Measurements from ENCODE around the gene ERBB4.

The ERBB4 gene

DNA sequence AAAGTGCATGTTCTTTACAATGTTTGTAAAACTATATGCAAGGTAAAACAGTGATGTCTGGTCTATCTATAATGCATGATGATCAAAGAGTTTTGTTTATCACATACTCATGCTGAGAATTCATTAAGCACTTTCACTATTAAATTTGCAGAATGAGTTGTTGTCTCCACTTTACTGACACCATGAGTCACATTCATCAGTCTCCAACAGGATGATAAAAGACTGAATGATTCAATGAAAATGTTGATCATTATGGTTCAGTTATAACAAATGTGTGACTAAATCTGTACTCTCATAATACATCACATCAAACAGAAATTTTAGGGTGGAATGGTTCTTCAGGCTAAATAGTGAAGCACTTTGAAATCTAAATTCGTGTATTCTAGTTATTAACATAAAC lies 129.0 kb downstream of the ERBB4 start:
- Histone ChIP-seq H3K9me2 (replicated peaks; ENCODE audit: low read depth, low read length) (no peaks in the 10 kb centered on the region), H3K9ac (ENCODE audit: low read depth, low read length, poor library complexity, severe bottlenecking) (no peak overlapping the region), H3K4me2 (ENCODE audit: low read depth, low read length, poor library complexity, severe bottlenecking) (no peak overlapping the region), H3K4me1 (ENCODE audit: insufficient read depth, low read length, poor library complexity, severe bottlenecking) (no peaks in the 10 kb centered on the region), H3K27me3 (ENCODE audit: insufficient read depth, low read length, poor library complexity, severe bottlenecking) (no peaks in the 10 kb centered on the region), H3K9me3 (ENCODE audit: insufficient read depth, low read depth, low read length) (no peaks in the 10 kb centered on the region; the same call in 1 of the 2 replicates), H3F3A (ENCODE audit: low read depth) (no peaks in the 10 kb centered on the region), H4K20me1 (ENCODE audit: insufficient read depth, low read length, poor library complexity, severe bottlenecking) (no peaks in the 10 kb centered on the region), H2AFZ (ENCODE audit: low read length) (no peak overlapping the region), H3K4me3 (ENCODE audit: low read length, poor library complexity, severe bottlenecking) (no peak overlapping the region), H3K79me2 (ENCODE audit: insufficient read depth, low read length) (no peaks in the 10 kb centered on the region), H3K36me3 (ENCODE audit: insufficient read depth, low read length) (no peaks in the 10 kb centered on the region)
- TF ChIP-seq EZH2phosphoT487 (IDR thresholded peaks at IDR 0.05; ENCODE audit: borderline replicate concordance): no peak
- TF ChIP-seq, protein P1, sequence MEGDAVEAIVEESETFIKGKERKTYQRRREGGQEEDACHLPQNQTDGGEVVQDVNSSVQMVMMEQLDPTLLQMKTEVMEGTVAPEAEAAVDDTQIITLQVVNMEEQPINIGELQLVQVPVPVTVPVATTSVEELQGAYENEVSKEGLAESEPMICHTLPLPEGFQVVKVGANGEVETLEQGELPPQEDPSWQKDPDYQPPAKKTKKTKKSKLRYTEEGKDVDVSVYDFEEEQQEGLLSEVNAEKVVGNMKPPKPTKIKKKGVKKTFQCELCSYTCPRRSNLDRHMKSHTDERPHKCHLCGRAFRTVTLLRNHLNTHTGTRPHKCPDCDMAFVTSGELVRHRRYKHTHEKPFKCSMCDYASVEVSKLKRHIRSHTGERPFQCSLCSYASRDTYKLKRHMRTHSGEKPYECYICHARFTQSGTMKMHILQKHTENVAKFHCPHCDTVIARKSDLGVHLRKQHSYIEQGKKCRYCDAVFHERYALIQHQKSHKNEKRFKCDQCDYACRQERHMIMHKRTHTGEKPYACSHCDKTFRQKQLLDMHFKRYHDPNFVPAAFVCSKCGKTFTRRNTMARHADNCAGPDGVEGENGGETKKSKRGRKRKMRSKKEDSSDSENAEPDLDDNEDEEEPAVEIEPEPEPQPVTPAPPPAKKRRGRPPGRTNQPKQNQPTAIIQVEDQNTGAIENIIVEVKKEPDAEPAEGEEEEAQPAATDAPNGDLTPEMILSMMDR (conservative IDR thresholded peaks at IDR 0.05; ENCODE audit: low read length): no peak

DNA sequence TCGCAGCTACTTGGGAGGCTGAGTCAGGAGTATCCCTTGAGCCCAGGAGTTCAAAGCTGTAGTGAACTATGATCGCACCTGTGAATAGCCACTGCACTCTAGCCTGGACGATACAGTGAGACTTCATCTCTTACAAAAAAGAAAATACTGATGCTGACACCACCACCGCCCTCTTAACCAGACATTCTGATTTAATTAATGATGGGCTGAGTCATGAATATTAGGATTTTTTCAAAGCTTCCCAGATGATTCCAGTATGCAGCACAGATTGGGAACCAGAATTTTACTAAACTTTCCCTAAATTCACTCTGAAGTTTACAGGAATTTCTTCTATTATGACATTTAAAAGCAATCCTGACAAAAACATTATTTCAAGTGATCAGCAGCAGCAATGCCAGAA lies 130.1 kb downstream of the ERBB4 start:
- no peaks in the 10 kb centered on the region for H3F3A ChIP-seq (ENCODE audit: low read depth)
- no peaks in the 10 kb centered on the region for H3K4me1 ChIP-seq (ENCODE audit: insufficient read depth, low read length, poor library complexity, severe bottlenecking)
- no peak overlapping the region for H3K4me3 ChIP-seq (ENCODE audit: low read length, poor library complexity, severe bottlenecking)
- no peaks in the 10 kb centered on the region for H4K20me1 ChIP-seq (ENCODE audit: insufficient read depth, low read length, poor library complexity, severe bottlenecking)
- no peak for TF ChIP-seq EZH2phosphoT487 (IDR thresholded peaks at IDR 0.05; ENCODE audit: borderline replicate concordance)
- TF ChIP-seq, protein P1 (conservative IDR thresholded peaks at IDR 0.05; ENCODE audit: low read length): no peak
- no peak overlapping the region for H2AFZ ChIP-seq (ENCODE audit: low read length)
- H3K9ac ChIP-seq (ENCODE audit: low read depth, low read length, poor library complexity, severe bottlenecking): no peak overlapping the region
- H3K79me2 ChIP-seq (ENCODE audit: insufficient read depth, low read length): no peaks in the 10 kb centered on the region
- no peak overlapping the region for H3K4me2 ChIP-seq (ENCODE audit: low read depth, low read length, poor library complexity, severe bottlenecking)
- H3K9me3 ChIP-seq (ENCODE audit: insufficient read depth, low read depth, low read length): no peaks in the 10 kb centered on the region; the same call in 1 of the 2 replicates
- no peaks in the 10 kb centered on the region for H3K36me3 ChIP-seq (ENCODE audit: insufficient read depth, low read length)
- no peaks in the 10 kb centered on the region for H3K9me2 ChIP-seq (replicated peaks; ENCODE audit: low read depth, low read length)
- no peaks in the 10 kb centered on the region for H3K27me3 ChIP-seq (ENCODE audit: insufficient read depth, low read length, poor library complexity, severe bottlenecking)

DNA sequence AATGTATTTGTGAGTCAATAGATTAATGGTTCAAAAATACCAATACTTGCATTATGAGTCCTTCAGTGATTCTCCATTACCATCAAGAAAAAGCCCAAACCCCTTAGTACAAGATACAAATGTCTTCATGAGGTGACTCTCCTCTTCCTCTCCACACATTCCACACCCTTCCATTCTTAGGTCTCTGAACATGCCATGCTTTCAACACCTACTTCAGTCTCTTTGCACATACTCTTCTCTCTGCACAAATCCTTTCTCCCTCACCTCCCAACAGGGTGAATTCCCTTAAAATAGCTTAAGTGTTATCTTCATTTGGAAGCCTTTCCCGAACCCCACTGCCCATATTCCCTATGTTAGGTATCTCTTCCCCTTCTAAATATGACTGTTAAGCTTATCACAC lies 131.9 kb downstream of the ERBB4 start:
- H3K9me2 ChIP-seq (replicated peaks; ENCODE audit: low read depth, low read length): no peaks in the 10 kb centered on the region
- no peak overlapping the region for H3K4me2 ChIP-seq (ENCODE audit: low read depth, low read length, poor library complexity, severe bottlenecking)
- H3K9ac ChIP-seq (ENCODE audit: low read depth, low read length, poor library complexity, severe bottlenecking): no peak overlapping the region
- H3F3A ChIP-seq (ENCODE audit: low read depth): no peaks in the 10 kb centered on the region
- no peaks in the 10 kb centered on the region for H4K20me1 ChIP-seq (ENCODE audit: insufficient read depth, low read length, poor library complexity, severe bottlenecking)
- no peaks in the 10 kb centered on the region for H3K36me3 ChIP-seq (ENCODE audit: insufficient read depth, low read length)
- H3K79me2 ChIP-seq (ENCODE audit: insufficient read depth, low read length): no peaks in the 10 kb centered on the region
- no peaks in the 10 kb centered on the region for H3K9me3 ChIP-seq (ENCODE audit: insufficient read depth, low read depth, low read length)
- H2AFZ ChIP-seq (ENCODE audit: low read length): no peak overlapping the region
- no peaks in the 10 kb centered on the region for H3K27me3 ChIP-seq (ENCODE audit: insufficient read depth, low read length, poor library complexity, severe bottlenecking)
- no peak overlapping the region for H3K4me3 ChIP-seq (ENCODE audit: low read length, poor library complexity, severe bottlenecking)
- TF ChIP-seq, protein P1 (conservative IDR thresholded peaks at IDR 0.05; ENCODE audit: low read length): no peak
- no peak for TF ChIP-seq EZH2phosphoT487 (IDR thresholded peaks at IDR 0.05; ENCODE audit: borderline replicate concordance)
- no peaks in the 10 kb centered on the region for H3K4me1 ChIP-seq (ENCODE audit: insufficient read depth, low read length, poor library complexity, severe bottlenecking)
